Measurements from ENCODE around the gene RALGPS1. TPM values are rescaled to one million over a fixed set of nuclear protein-coding genes. Genes with fewer than 3 reads are reported as not detected.
A peak's percentile ranks its signal among the peaks of the same experiment; 100 is the strongest.

RALGPS1 gene
- polyA plus RNA-seq, 1 experiment = 1.7 TPM

GRCh38 chr9:126965541-126966428 is 51.2 kb downstream of the RALGPS1 start:
- Histone ChIP-seq H3K36me3 (ENCODE audit: control insufficient read depth, insufficient read depth, low read length) (no peaks in the 10 kb centered on the region), H3K27me3 (ENCODE audit: control insufficient read depth, insufficient read depth, low read length) (no peaks in the 10 kb centered on the region; the same call in 1 of the 2 replicates), H3K4me3 (ENCODE audit: low read depth, low read length) (no peak overlapping the region)
- no peak for DNase-seq (ENCODE audit: low read depth)
- peak; percentile 92 for TF ChIP-seq CTCF (IDR thresholded peaks at IDR 0.05; ENCODE audit: insufficient read depth, low read depth, low read length)
- ChIA-PET POLR2A (no interaction called here), CTCF (interaction anchor here (0.6 to 15.7 kb wide), 33 partner anchors 8 to 308 kb away, joined by 3 to 208 read pairs (median 4); partner anchors contain the start of gene ANGPTL2)

DNA sequence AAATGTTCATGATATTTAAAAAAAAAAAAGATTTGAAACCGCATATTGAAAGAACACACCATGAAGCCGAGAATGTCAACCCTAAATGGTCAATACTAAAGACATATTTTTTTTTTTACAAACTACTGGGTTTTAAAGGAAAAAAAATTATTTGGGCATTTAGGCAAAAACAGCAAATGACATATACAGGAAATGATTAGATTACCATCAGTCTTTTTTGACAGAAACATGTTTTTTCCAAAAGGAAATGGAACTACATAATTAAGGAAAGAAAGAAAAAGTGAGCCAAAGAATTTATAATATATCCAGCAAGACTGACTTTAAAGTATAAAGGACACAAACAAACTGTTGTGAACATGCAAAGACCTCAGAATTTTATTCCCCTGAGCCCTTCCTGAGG is 56.7 kb downstream of the RALGPS1 start:
- CTCF ChIA-PET = no interaction called here
- H3K36me3 ChIP-seq (ENCODE audit: control insufficient read depth, insufficient read depth, low read length) = no peaks in the 10 kb centered on the region
- POLR2A ChIA-PET = no interaction called here
- H3K27me3 ChIP-seq (ENCODE audit: control insufficient read depth, insufficient read depth, low read length) = no peaks in the 10 kb centered on the region
- TF ChIP-seq CTCF (IDR thresholded peaks at IDR 0.05; ENCODE audit: insufficient read depth, low read depth, low read length) = no peak
- no peak for DNase-seq (ENCODE audit: low read depth)
- H3K4me3 ChIP-seq (ENCODE audit: low read depth, low read length) = no peak overlapping the region

DNA sequence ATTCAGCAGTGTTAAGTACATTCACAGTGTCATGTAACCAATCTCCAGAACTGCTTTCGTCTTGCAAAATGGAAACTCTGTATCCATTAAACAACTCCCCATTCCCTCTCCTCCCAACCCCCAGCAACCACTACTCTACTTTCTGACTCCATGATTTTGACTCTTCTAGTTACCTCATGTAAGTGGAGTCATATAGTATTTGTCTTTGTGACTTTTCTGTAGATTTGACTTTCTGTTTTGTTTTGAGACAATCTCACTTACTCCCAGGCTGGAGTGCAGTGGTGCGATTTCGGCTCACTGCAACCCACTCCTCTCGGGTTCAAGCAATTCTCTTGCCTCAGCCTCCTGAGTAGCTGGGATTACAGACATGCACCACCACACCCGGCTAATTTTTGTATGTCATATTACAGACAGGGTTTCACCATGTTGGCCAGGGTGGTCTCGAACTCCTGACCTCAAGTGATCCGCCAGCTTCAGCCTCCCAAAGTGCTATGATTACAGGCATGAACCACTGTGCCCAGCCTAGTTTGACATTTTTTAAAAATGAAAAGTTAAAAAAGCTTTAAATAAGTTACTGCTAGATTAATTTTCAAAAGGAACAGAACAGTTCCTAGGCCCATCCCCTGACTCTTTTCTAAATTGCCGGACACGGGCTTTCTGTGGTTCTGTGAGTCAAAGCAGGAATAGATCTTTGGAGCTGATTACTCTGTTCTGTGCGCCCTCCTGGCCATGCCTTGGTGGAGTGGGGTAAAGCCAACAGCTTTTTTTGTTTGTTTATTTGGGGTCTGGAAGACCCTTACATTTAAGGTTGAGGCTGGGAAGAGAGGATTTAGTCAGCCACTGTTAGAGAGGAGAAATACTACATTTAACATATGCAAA is 59.3 kb downstream of the RALGPS1 start:
- POLR2A ChIA-PET = interaction anchor here (0.6 kb wide), 1 partner anchor 9 kb away, joined by 4 read pairs; no protein-coding TSS in a partner anchor

GRCh38 chr9:126974594-126974993 is 60.0 kb downstream of the RALGPS1 start:
- H3K4me3 ChIP-seq (ENCODE audit: low read depth, low read length) = no peak overlapping the region
- no peaks in the 10 kb centered on the region for H3K27me3 ChIP-seq (ENCODE audit: control insufficient read depth, insufficient read depth, low read length)
- ChIA-PET POLR2A (no interaction called here), CTCF (interaction anchor here (1.2 to 2.0 kb wide), 3 partner anchors 9 to 12 kb away, joined by 3 to 10 read pairs (median 3); no protein-coding TSS in a partner anchor)
- TF ChIP-seq CTCF (IDR thresholded peaks at IDR 0.05; ENCODE audit: insufficient read depth, low read depth, low read length) = no peak
- DNase-seq (ENCODE audit: low read depth) = no peak
- no peaks in the 10 kb centered on the region for H3K36me3 ChIP-seq (ENCODE audit: control insufficient read depth, insufficient read depth, low read length)

More for the DNA sequence above, 59.3 kb downstream of the RALGPS1 start:
- DNase-seq (ENCODE audit: low read depth) = no peak
- no peaks in the 10 kb centered on the region for H3K27me3 ChIP-seq (ENCODE audit: control insufficient read depth, insufficient read depth, low read length)
- no peaks in the 10 kb centered on the region for H3K36me3 ChIP-seq (ENCODE audit: control insufficient read depth, insufficient read depth, low read length)
- TF ChIP-seq CTCF (IDR thresholded peaks at IDR 0.05; ENCODE audit: insufficient read depth, low read depth, low read length) = no peak
- CTCF ChIA-PET = interaction anchor here (1.2 kb wide), 2 partner anchors 11 to 13 kb away, joined by 3 read pairs; no protein-coding TSS in a partner anchor
- H3K4me3 ChIP-seq (ENCODE audit: low read depth, low read length) = no peak overlapping the region

Data from BJ (cell line).